Measurements from ENCODE around the gene PPP4C. TPM values are rescaled to one million over a fixed set of nuclear protein-coding genes. Genes with fewer than 3 reads are reported as not detected.

The PPP4C gene
- total RNA-seq, 1 experiment from 2014 or later, result 163 TPM

- Histone ChIP-seq H3K27me3 (ENCODE audit: insufficient read depth, low read length) (no peaks in the 10 kb centered on the region), H3K23ac (ENCODE audit: insufficient read length, low read depth, low read length) (no peak overlapping the region), H2BK20ac (ENCODE audit: low read depth, low read length, poor library complexity, severe bottlenecking) (no peak overlapping the region), H3K23me2 (ENCODE audit: insufficient read length, low read depth, low read length, poor library complexity, severe bottlenecking) (peaks cover 9% of the 10 kb centered on the region), H3K9ac (ENCODE audit: extremely low read depth, insufficient read length, low read length) (no peak overlapping the region), H3T11ph (ENCODE audit: low read length) (no peak overlapping the region), H3K27ac (ENCODE audit: insufficient read length, low read depth, low read length) (no peak overlapping the region), H2AK5ac (ENCODE audit: insufficient read length, low read length) (no peak overlapping the region), H3K14ac (ENCODE audit: insufficient read depth, low read length) (no peak overlapping the region), H2BK12ac (ENCODE audit: insufficient read length, low read depth, low read length) (no peak overlapping the region), H3K4me1 (ENCODE audit: insufficient read depth, low read length) (no peaks in the 10 kb centered on the region), H3K79me1 (ENCODE audit: insufficient read depth, low read depth, low read length, poor library complexity, severe bottlenecking) (no peaks in the 10 kb centered on the region), H2BK120ac (ENCODE audit: low read depth, low read length, poor library complexity, severe bottlenecking) (no peak overlapping the region), H3K56ac (ENCODE audit: insufficient read length, low read depth, low read length) (no peak overlapping the region), H4K20me1 (ENCODE audit: control insufficient read depth, insufficient read depth, insufficient read length) (no peaks in the 10 kb centered on the region), H3K9me3 (ENCODE audit: control insufficient read depth, low read depth, low read length) (no peaks in the 10 kb centered on the region), H2BK5ac (ENCODE audit: insufficient read length, low read length) (no peak overlapping the region), H3K79me2 (ENCODE audit: insufficient read depth, low read length) (no peaks in the 10 kb centered on the region), H3K4me2 (ENCODE audit: insufficient read depth, insufficient read length, low read length) (no peak overlapping the region), H4K5ac (ENCODE audit: insufficient read length, low read depth, low read length) (no peak overlapping the region), H3K18ac (ENCODE audit: insufficient read length, low read depth, low read length) (no peak overlapping the region), H4K8ac (replicated peaks; ENCODE audit: insufficient read length, low read depth, low read length) (no peak overlapping the region), H4K91ac (ENCODE audit: insufficient read length, low read depth, low read length) (no peak overlapping the region), H2AFZ (ENCODE audit: low read length) (no peak overlapping the region), H2BK15ac (ENCODE audit: low read depth, low read length) (no peak overlapping the region), H3K4ac (ENCODE audit: low read depth, low read length) (no peak overlapping the region)
- H3K27me3 Mint-ChIP-seq (ENCODE audit: low read depth), result peaks cover 27% of the 10 kb centered on the region
- H3K36me3 Mint-ChIP-seq (ENCODE audit: insufficient read depth in 1 of 3, low read depth in 3 of 3), result no peaks in the 10 kb centered on the region
- DNase-seq, result no peak
- no peaks in the 10 kb centered on the region; a peak in 1 of 5 replicates for H3K9me3 Mint-ChIP-seq
- no peak for TF ChIP-seq CTCF (conservative IDR thresholded peaks at IDR 0.05)
- WGBS (ENCODE audit: extremely low coverage, insufficient read length, low lambda C conversion rate), result no CpG with 5 or more reads among the region's 8 CpGs
- H3K4me3 Mint-ChIP-seq, result no peak overlapping the region
- no peak overlapping the region; a peak in 1 of 7 replicates for H3K27ac Mint-ChIP-seq
- H3K4me1 Mint-ChIP-seq, result peaks cover 9 to 15% of the 10 kb centered on the region in 2 experiments
Measured at GRCh38 chr16:30049871-30050270, 25.9 kb upstream of the PPP4C start.
